Measurements from ENCODE around the gene OCIAD1. TPM values are rescaled to one million over a fixed set of nuclear protein-coding genes. Genes with fewer than 3 reads are reported as not detected.
A peak's percentile ranks its signal among the peaks of the same experiment; 100 is the strongest.

OCIAD1 gene, protein sequence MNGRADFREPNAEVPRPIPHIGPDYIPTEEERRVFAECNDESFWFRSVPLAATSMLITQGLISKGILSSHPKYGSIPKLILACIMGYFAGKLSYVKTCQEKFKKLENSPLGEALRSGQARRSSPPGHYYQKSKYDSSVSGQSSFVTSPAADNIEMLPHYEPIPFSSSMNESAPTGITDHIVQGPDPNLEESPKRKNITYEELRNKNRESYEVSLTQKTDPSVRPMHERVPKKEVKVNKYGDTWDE
- 163 TPM for total RNA-seq (2021; ENCODE audit: unreplicated experiment)
- polyA plus RNA-seq (2012), result 82.6 and 94.0 TPM in 2 replicates
- Bru-seq, nascent RNA, result percentile 97 among the genes with signal in this experiment
- percentile 97 among the genes with signal in this experiment for BruChase-seq, experiment 1, labeled RNA remaining after a 6-hour chase
- percentile 98 among the genes with signal in this experiment for BruChase-seq, experiment 2, labeled RNA remaining after a 2-hour chase
- long read RNA-seq, transcript OCIAD1-201 (9 exons, 1,414 nt), result major isoform, 55 of 137 reads
- long read RNA-seq, transcript OCIAD1-202 (9 exons, 1,594 nt), result minor isoform, 11 of 137 reads
- long read RNA-seq, partial matches to known transcripts, result 14 of 137 reads
- long read RNA-seq, other reads (novel, unspliced or antisense), result 53 of 137 reads

- H3K4me2 ChIP-seq (ENCODE audit: low read length), result peak within 1 kb of the TSS; percentile 77
- no peaks in the 10 kb centered on the region for H3K9me2 ChIP-seq (ENCODE audit: insufficient read depth)
- ATAC-seq, result peak; percentile 97
- ChIA-PET CTCF (no interaction called here), RAD21 (ENCODE audit: low non-redundant PET in 1 of 2, low total read pairs in 2 of 2, uncharacterized antibody in 2 of 2, unreplicated experiment in 2 of 2) (no interaction called here), POLR2A (interaction anchor here (1.5 kb wide), 1 partner anchor 51 kb away, joined by 3 read pairs; the partner anchor contains the start of gene FRYL)
- H3K9me3 ChIP-seq (ENCODE audit: control insufficient read depth in 1 of 2, insufficient read depth in 1 of 2, low read depth in 1 of 2, low read length in 2 of 2), result no peaks in the 10 kb centered on the region
- peak within 1 kb of the TSS; percentile 99 for H3K4me3 ChIP-seq (replicated peaks in 1 of 2; ENCODE audit: low read depth in 1 of 2, low read length in 2 of 2)
- peaks cover 50% of the 10 kb centered on the region for H3K79me2 ChIP-seq (ENCODE audit: insufficient read depth, low read length)
- TF ChIP-seq POLR2AphosphoS5 (IDR thresholded peaks at IDR 0.05; ENCODE audit: low read depth, low read length), result peak; percentile 81
- no peak for TF ChIP-seq EGR1 (IDR thresholded peaks at IDR 0.05; ENCODE audit: low read depth)
- no peak for TF ChIP-seq CEBPB (IDR thresholded peaks at IDR 0.05; ENCODE audit: low read depth)
- TF ChIP-seq ZFX (IDR thresholded peaks at IDR 0.05), result peak; percentile 97
- TF ChIP-seq TCF7L2 (IDR thresholded peaks at IDR 0.05; ENCODE audit: borderline replicate concordance, extremely low read depth, insufficient read depth, insufficient read length), result peak; percentile 69
- TF ChIP-seq POLR2A (IDR thresholded peaks at IDR 0.05; ENCODE audit: borderline replicate concordance, extremely low read depth, insufficient read depth, insufficient read length), result peak; percentile 78
- TF ChIP-seq, protein P1, sequence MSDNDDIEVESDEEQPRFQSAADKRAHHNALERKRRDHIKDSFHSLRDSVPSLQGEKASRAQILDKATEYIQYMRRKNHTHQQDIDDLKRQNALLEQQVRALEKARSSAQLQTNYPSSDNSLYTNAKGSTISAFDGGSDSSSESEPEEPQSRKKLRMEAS (IDR thresholded peaks at IDR 0.05), result peak; percentile 70; the same call in 1 of the 2 replicates
- BruUV-seq (replicated peaks), result no TSS peak
- H3K36me3 ChIP-seq (ENCODE audit: control insufficient read depth in 1 of 2, insufficient read depth in 2 of 2, low read length in 2 of 2), result peaks cover 19 to 24% of the 10 kb centered on the region in 2 experiments; a peak in 3 of 4 replicates
- H4K20me1 ChIP-seq (ENCODE audit: insufficient read depth), result no peaks in the 10 kb centered on the region
- H2AFZ ChIP-seq (ENCODE audit: low read depth, low read length, poor library complexity, severe bottlenecking), result peak within 1 kb of the TSS; percentile 37
- H3K9ac ChIP-seq (ENCODE audit: low read length), result peak within 1 kb of the TSS; percentile 97
- intact Hi-C loops (cut with micrococcal nuclease), result loop anchor here (1.0 to 10.0 kb wide), 4 partner anchors 9 to 146 kb away; partner anchors contain the start of gene FRYL
- H3K27ac ChIP-seq (ENCODE audit: low read depth, low read length), result peak within 1 kb of the TSS; percentile 92
- DNase-seq (ENCODE audit: low read depth, low spot score), result peak; percentile 99
- H3K4me1 ChIP-seq (ENCODE audit: control insufficient read depth in 1 of 2, insufficient read depth in 2 of 2, low read length in 2 of 2), result peaks cover 9 to 17% of the 10 kb centered on the region in 2 experiments
- no peaks in the 10 kb centered on the region for H3K27me3 ChIP-seq (ENCODE audit: insufficient read depth, low read length)
These were observed at the start of gene OCIAD1 for GRCh38 chr4:48830706-48831531. OCIAD1 (plus strand) TSS chr4:48831088; CDS start chr4:48832625, 1,537 bp downstream.

Data from HCT116 (cell line).